ENCODE data around the gene NUBPL.

Gene NUBPL

DNA sequence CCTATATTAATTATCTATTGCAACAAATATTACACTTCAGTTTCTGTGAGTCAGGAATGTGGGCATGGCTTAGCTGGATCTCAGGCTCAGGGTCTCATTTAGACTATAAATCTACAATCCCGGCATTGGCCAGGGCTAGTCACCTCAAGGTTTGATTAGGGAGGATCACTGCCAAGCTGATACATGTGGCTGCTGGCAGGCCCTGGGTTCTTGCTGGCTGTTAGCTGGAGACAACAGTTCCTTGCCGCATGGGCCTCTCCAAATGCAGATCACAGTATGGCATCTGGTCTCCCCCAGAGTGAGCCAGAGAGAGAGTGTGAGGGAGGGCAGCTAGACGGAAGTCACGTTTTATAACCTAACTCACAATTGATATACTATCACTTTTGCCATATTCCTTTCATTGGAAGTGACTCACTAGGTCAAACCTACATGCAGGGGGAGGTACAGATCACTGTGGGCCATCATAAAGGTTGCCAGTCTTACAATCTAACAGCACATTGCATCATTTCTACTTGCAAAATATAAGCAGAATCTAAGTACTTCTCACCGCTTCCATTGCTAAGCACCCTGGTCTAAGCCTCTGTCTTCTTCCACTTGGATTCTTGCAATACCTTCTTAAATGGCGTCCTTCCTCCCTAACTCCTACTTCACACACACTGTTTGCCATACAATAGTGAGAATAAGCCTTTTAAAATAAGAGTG is 341.9 kb downstream of the NUBPL start:
- TF ChIP-seq CTCF (IDR thresholded peaks at IDR 0.05; ENCODE audit: insufficient read depth, low read length, missing control alignments) = no peak
- DNase-seq (ENCODE audit: low read depth, low spot score) = no peak
- ChIA-PET POLR2A (no interaction called here), CTCF (interaction anchor here (1.0 kb wide), 1 partner anchor 23 kb away, joined by 3 read pairs; no protein-coding TSS in a partner anchor)
- no peak overlapping the region for H3K4me3 ChIP-seq (ENCODE audit: low read depth, low read length)

GRCh38 chr14:31909977-31910376 is 348.8 kb downstream of the NUBPL start:
- no peak for DNase-seq (ENCODE audit: low read depth, low spot score)
- no peak overlapping the region for H3K4me3 ChIP-seq (ENCODE audit: low read depth, low read length)
- ChIA-PET CTCF (interaction anchor here (4.0 kb wide), 1 partner anchor 16 kb away, joined by 17 read pairs; no protein-coding TSS in a partner anchor), POLR2A (no interaction called here)
- no peak for TF ChIP-seq CTCF (IDR thresholded peaks at IDR 0.05; ENCODE audit: insufficient read depth, low read length, missing control alignments)

All from AG04449 (cell line).